ENCODE results near the gene WDR62.

WDR62 gene

DNA sequence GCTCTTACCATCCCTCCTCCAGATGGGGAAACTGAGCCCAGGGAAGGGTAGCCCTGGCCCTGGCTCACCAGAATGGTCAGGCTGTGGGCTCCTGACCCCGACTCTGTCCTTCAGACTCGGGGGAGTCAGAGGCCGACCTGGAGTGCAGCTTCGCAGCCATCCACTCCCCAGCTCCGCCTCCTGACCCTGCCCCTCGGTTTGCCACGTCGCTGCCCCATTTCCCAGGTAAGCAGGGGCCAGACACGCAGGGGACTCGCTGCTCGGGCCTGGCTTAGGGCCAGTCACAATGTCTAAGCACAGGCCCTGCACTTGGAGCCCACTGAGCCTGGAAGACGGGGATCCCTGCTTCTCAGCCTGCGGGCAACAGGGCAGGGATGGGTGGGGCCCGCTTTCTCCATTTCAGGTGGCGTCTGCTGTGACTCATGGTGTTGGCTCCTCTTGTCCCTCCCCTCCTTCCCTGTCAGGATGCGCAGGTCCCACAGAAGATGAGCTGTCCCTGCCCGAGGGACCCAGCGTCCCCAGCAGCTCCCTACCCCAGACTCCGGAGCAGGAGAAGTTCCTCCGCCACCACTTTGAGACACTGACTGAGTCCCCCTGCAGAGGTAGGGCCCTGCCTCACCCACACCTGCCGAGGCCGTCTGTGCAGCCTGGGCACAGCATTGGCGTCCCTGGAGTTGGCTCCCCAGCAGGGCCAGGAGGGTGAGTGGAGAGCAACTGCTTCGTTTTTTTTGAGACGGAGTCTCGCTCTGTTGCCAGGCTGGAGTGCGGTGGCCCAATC, 47.0 kb downstream of the WDR62 start:
- DNase-seq (ENCODE audit: low spot score in 2 of 2), result no peak
- in situ Hi-C loops (cut with MboI; ENCODE audit: low sequenced_read_pairs), result no loop called here
- no peaks in the 10 kb centered on the region for H3K9me3 ChIP-seq
- no peak overlapping the region for H3K4me3 ChIP-seq
- H3K27me3 ChIP-seq (ENCODE audit: low read depth), result no peaks in the 10 kb centered on the region
- peaks cover 77% of the 10 kb centered on the region for H3K36me3 ChIP-seq (replicated peaks)
- no peaks in the 10 kb centered on the region for H3K4me1 ChIP-seq

GRCh38 chr19:36103040-36103626, 48.4 kb downstream of the WDR62 start:
- Histone ChIP-seq H3K4me1 (no peaks in the 10 kb centered on the region), H3K36me3 (replicated peaks) (peaks cover 69% of the 10 kb centered on the region), H3K4me3 (no peak overlapping the region), H3K9me3 (no peaks in the 10 kb centered on the region), H3K27me3 (ENCODE audit: low read depth) (no peaks in the 10 kb centered on the region)
- no peak for DNase-seq (ENCODE audit: low spot score in 2 of 2)
- in situ Hi-C loops (cut with MboI; ENCODE audit: low sequenced_read_pairs), result no loop called here

GRCh38 chr19:36103842-36104552, 49.3 kb downstream of the WDR62 start:
- Histone ChIP-seq H3K27me3 (ENCODE audit: low read depth) (no peaks in the 10 kb centered on the region), H3K9me3 (no peaks in the 10 kb centered on the region), H3K36me3 (replicated peaks) (peaks cover 69% of the 10 kb centered on the region), H3K4me1 (no peaks in the 10 kb centered on the region), H3K4me3 (no peak overlapping the region)
- DNase-seq (ENCODE audit: low spot score in 2 of 2), result no peak
- in situ Hi-C loops (cut with MboI; ENCODE audit: low sequenced_read_pairs), result no loop called here

- DNase-seq (ENCODE audit: low spot score in 2 of 2), result no peak
- no peaks in the 10 kb centered on the region for H3K9me3 ChIP-seq
- no peak overlapping the region for H3K4me3 ChIP-seq
- in situ Hi-C loops (cut with MboI; ENCODE audit: low sequenced_read_pairs), result no loop called here
- H3K27me3 ChIP-seq (ENCODE audit: low read depth), result no peaks in the 10 kb centered on the region
- peaks cover 48% of the 10 kb centered on the region for H3K36me3 ChIP-seq (replicated peaks)
- no peaks in the 10 kb centered on the region for H3K4me1 ChIP-seq
Measured at GRCh38 chr19:36106441-36106840, 51.7 kb downstream of the WDR62 start.

- no peaks in the 10 kb centered on the region for H3K27me3 ChIP-seq (ENCODE audit: low read depth)
- H3K36me3 ChIP-seq (replicated peaks), result peaks cover 45% of the 10 kb centered on the region
- no peak for DNase-seq (ENCODE audit: low spot score in 2 of 2)
- in situ Hi-C loops (cut with MboI; ENCODE audit: low sequenced_read_pairs), result no loop called here
- H3K9me3 ChIP-seq, result no peaks in the 10 kb centered on the region
- H3K4me3 ChIP-seq, result no peak overlapping the region
- H3K4me1 ChIP-seq, result no peaks in the 10 kb centered on the region
Measured at GRCh38 chr19:36106991-36107390, 52.3 kb downstream of the WDR62 start.

- H3K9me3 ChIP-seq, result no peaks in the 10 kb centered on the region
- no peaks in the 10 kb centered on the region for H3K27me3 ChIP-seq (ENCODE audit: low read depth)
- peaks cover 2% of the 10 kb centered on the region; the same call in 1 of the 2 replicates for H3K4me1 ChIP-seq
- H3K4me3 ChIP-seq, result no peak overlapping the region
- in situ Hi-C loops (cut with MboI; ENCODE audit: low sequenced_read_pairs), result no loop called here
- DNase-seq (ENCODE audit: low spot score in 2 of 2), result no peak
- H3K36me3 ChIP-seq (replicated peaks), result peaks cover 44% of the 10 kb centered on the region
Measured at GRCh38 chr19:36108684-36109083, 54.0 kb downstream of the WDR62 start.

GRCh38 chr19:36110487-36111199, 55.9 kb downstream of the WDR62 start, which contains the start of gene OVOL3:
TSS of gene OVOL3 (plus strand) at chr19:36111143. CDS start at chr19:36111203, 60 bp downstream.
- in situ Hi-C loops (cut with MboI; ENCODE audit: low sequenced_read_pairs), result no loop called here
- H3K9me3 ChIP-seq, result no peaks in the 10 kb centered on the region
- no peaks in the 10 kb centered on the region for H3K27me3 ChIP-seq (ENCODE audit: low read depth)
- no peak for DNase-seq (ENCODE audit: low spot score in 2 of 2)
- H3K36me3 ChIP-seq (replicated peaks), result peaks cover 25% of the 10 kb centered on the region
- H3K4me3 ChIP-seq, result no peak within 1 kb of the TSS
- H3K4me1 ChIP-seq, result peaks cover 5% of the 10 kb centered on the region; the same call in 1 of the 2 replicates

GRCh38 chr19:36111200-36111539, 56.5 kb downstream of the WDR62 start:
- H3K36me3 ChIP-seq (replicated peaks), result peaks cover 22% of the 10 kb centered on the region

GRCh38 chr19:36112678-36113077, 58.0 kb downstream of the WDR62 start:
- no peak for DNase-seq (ENCODE audit: low spot score in 2 of 2)
- H3K4me3 ChIP-seq, result no peak overlapping the region
- H3K27me3 ChIP-seq (ENCODE audit: low read depth), result no peaks in the 10 kb centered on the region
- H3K36me3 ChIP-seq (replicated peaks), result peaks cover 26% of the 10 kb centered on the region
- in situ Hi-C loops (cut with MboI; ENCODE audit: low sequenced_read_pairs), result no loop called here
- peaks cover 10% of the 10 kb centered on the region for H3K4me1 ChIP-seq
- H3K9me3 ChIP-seq, result no peaks in the 10 kb centered on the region

More at GRCh38 chr19:36111200-36111539, 56.5 kb downstream of the WDR62 start:
- no peak overlapping the region for H3K4me3 ChIP-seq
- in situ Hi-C loops (cut with MboI; ENCODE audit: low sequenced_read_pairs), result no loop called here
- H3K4me1 ChIP-seq, result peaks cover 10% of the 10 kb centered on the region
- no peaks in the 10 kb centered on the region for H3K9me3 ChIP-seq
- H3K27me3 ChIP-seq (ENCODE audit: low read depth), result no peaks in the 10 kb centered on the region
- no peak for DNase-seq (ENCODE audit: low spot score in 2 of 2)

GRCh38 chr19:36113425-36113824, 58.7 kb downstream of the WDR62 start:
- Histone ChIP-seq H3K36me3 (replicated peaks) (peaks cover 33% of the 10 kb centered on the region), H3K27me3 (ENCODE audit: low read depth) (no peaks in the 10 kb centered on the region), H3K4me3 (peak overlapping the region; percentile 72), H3K9me3 (no peaks in the 10 kb centered on the region), H3K4me1 (peaks cover 10% of the 10 kb centered on the region)
- in situ Hi-C loops (cut with MboI; ENCODE audit: low sequenced_read_pairs), result no loop called here
- no peak for DNase-seq (ENCODE audit: low spot score in 2 of 2)

GRCh38 chr19:36113894-36114720, 59.4 kb downstream of the WDR62 start:
- Histone ChIP-seq H3K4me1 (peaks cover 10% of the 10 kb centered on the region), H3K4me3 (peak overlapping the region; percentile 72), H3K27me3 (ENCODE audit: low read depth) (no peaks in the 10 kb centered on the region), H3K36me3 (replicated peaks) (peaks cover 38% of the 10 kb centered on the region), H3K9me3 (no peaks in the 10 kb centered on the region)
- in situ Hi-C loops (cut with MboI; ENCODE audit: low sequenced_read_pairs), result no loop called here
- peak in 1 of 2 experiments; percentile 59 for DNase-seq (ENCODE audit: low spot score in 2 of 2)

- H3K36me3 ChIP-seq (replicated peaks), result peaks cover 38% of the 10 kb centered on the region
- H3K9me3 ChIP-seq, result no peaks in the 10 kb centered on the region
- in situ Hi-C loops (cut with MboI; ENCODE audit: low sequenced_read_pairs), result no loop called here
- H3K4me3 ChIP-seq, result peak within 1 kb of the TSS; percentile 72
- DNase-seq (ENCODE audit: low spot score in 2 of 2), result peak; percentile 99
- H3K4me1 ChIP-seq, result peaks cover 12% of the 10 kb centered on the region
- H3K27me3 ChIP-seq (ENCODE audit: low read depth), result no peaks in the 10 kb centered on the region
Measured at GRCh38 chr19:36114721-36115452, 60.2 kb downstream of the WDR62 start, which contains the start of gene POLR2I. TSS of gene POLR2I (minus strand) at chr19:36114875. CDS start at chr19:36114856, 19 bp downstream.

All from HAP-1 (cell line).